HUES48 (cell line): ENCODE data around the gene DDX20.
A peak's percentile ranks its signal among the peaks of the same experiment; 100 is the strongest.

Experiments
- H3K27ac ChIP-seq: one replicate; pipeline ENCODE4 v1.7.0; 2013; ENCODE audit warnings: low read depth, low read length, inconsistent platforms
- H3K27me3 ChIP-seq: 2 replicates; pipeline ENCODE4 v1.6.1; 2013; ENCODE audit warnings: mild to moderate bottlenecking, low read length; ENCODE audit not compliant: control insufficient read depth, insufficient read depth
- H3K36me3 ChIP-seq: 2 replicates; pipeline ENCODE4 v1.6.1; 2013; ENCODE audit warnings: low read length; ENCODE audit not compliant: control insufficient read depth, insufficient read depth
- H3K4me1 ChIP-seq: 2 replicates; pipeline ENCODE4 v1.6.1; 2013; ENCODE audit warnings: mild to moderate bottlenecking, low read length; ENCODE audit not compliant: control insufficient read depth, insufficient read depth
- H3K4me3 ChIP-seq: 2 replicates; pipeline ENCODE4 v1.5.1; 2013; ENCODE audit warnings: mild to moderate bottlenecking, low read depth, low read length
- H3K9ac ChIP-seq: 2 replicates; pipeline ENCODE4 v1.6.1; 2013; ENCODE audit warnings: mild to moderate bottlenecking, low read depth, low read length, moderate library complexity
- H3K9me3 ChIP-seq: 2 replicates; pipeline ENCODE4 v1.6.1; 2013; ENCODE audit warnings: low read length; ENCODE audit not compliant: control insufficient read depth, insufficient read depth

The DDX20 gene

GRCh38 chr1:111747947-111748346 is 7.8 kb upstream of the DDX20 start:
- Histone ChIP-seq H3K9ac (no peak overlapping the region), H3K27ac (peak overlapping the region; percentile 7), H3K36me3 (no peaks in the 10 kb centered on the region), H3K4me3 (no peak overlapping the region), H3K27me3 (no peaks in the 10 kb centered on the region), H3K4me1 (peaks cover 19% of the 10 kb centered on the region), H3K9me3 (no peaks in the 10 kb centered on the region)

- H3K9me3 ChIP-seq = no peaks in the 10 kb centered on the region
- no peak overlapping the region for H3K4me3 ChIP-seq
- H3K27me3 ChIP-seq = no peaks in the 10 kb centered on the region
- H3K4me1 ChIP-seq = peaks cover 22% of the 10 kb centered on the region
- H3K27ac ChIP-seq = no peak overlapping the region
- H3K9ac ChIP-seq = no peak overlapping the region
- no peaks in the 10 kb centered on the region for H3K36me3 ChIP-seq
Measured at GRCh38 chr1:111749628-111750027, 6.1 kb upstream of the DDX20 start.

GRCh38 chr1:111750856-111751255 is 4.8 kb upstream of the DDX20 start:
- Histone ChIP-seq H3K27me3 (no peaks in the 10 kb centered on the region), H3K36me3 (no peaks in the 10 kb centered on the region), H3K9me3 (no peaks in the 10 kb centered on the region), H3K9ac (no peak overlapping the region), H3K4me1 (peaks cover 24% of the 10 kb centered on the region), H3K4me3 (no peak overlapping the region), H3K27ac (no peak overlapping the region)

GRCh38 chr1:111751906-111752575 is 3.7 kb upstream of the DDX20 start:
- Histone ChIP-seq H3K27ac (no peak overlapping the region), H3K4me3 (no peak overlapping the region), H3K9me3 (no peaks in the 10 kb centered on the region), H3K4me1 (peaks cover 30% of the 10 kb centered on the region), H3K27me3 (no peaks in the 10 kb centered on the region), H3K36me3 (no peaks in the 10 kb centered on the region), H3K9ac (no peak overlapping the region)

- no peaks in the 10 kb centered on the region for H3K9me3 ChIP-seq
- H3K27ac ChIP-seq = peak overlapping the region; percentile 99
- H3K4me1 ChIP-seq = peaks cover 13% of the 10 kb centered on the region; the same call in 1 of the 2 replicates
- H3K27me3 ChIP-seq = no peaks in the 10 kb centered on the region
- peak overlapping the region; percentile 94 for H3K9ac ChIP-seq
- H3K4me3 ChIP-seq = peak overlapping the region; percentile 97
- peaks cover 21% of the 10 kb centered on the region for H3K36me3 ChIP-seq
Measured at GRCh38 chr1:111754984-111755330, 744 bp upstream of the DDX20 start.

- H3K27ac ChIP-seq = peak overlapping the region; percentile 99
- H3K36me3 ChIP-seq = peaks cover 32% of the 10 kb centered on the region
- peaks cover 12% of the 10 kb centered on the region; the same call in 1 of the 2 replicates for H3K4me1 ChIP-seq
Measured at GRCh38 chr1:111756124-111756513, 418 bp downstream of the DDX20 start.

GRCh38 chr1:111758373-111758772 is 2.7 kb downstream of the DDX20 start:
- no peaks in the 10 kb centered on the region for H3K9me3 ChIP-seq
- H3K36me3 ChIP-seq = peaks cover 54% of the 10 kb centered on the region
- no peaks in the 10 kb centered on the region for H3K27me3 ChIP-seq
- H3K27ac ChIP-seq = no peak overlapping the region
- no peak overlapping the region for H3K4me3 ChIP-seq
- H3K4me1 ChIP-seq = peaks cover 12% of the 10 kb centered on the region; the same call in 1 of the 2 replicates
- no peak overlapping the region for H3K9ac ChIP-seq

More at GRCh38 chr1:111756124-111756513, 418 bp downstream of the DDX20 start:
- H3K27me3 ChIP-seq = no peaks in the 10 kb centered on the region
- no peaks in the 10 kb centered on the region for H3K9me3 ChIP-seq
- peak overlapping the region; percentile 94 for H3K9ac ChIP-seq
- H3K4me3 ChIP-seq = peak overlapping the region; percentile 97

- Histone ChIP-seq H3K4me1 (peaks cover 5% of the 10 kb centered on the region; the same call in 1 of the 2 replicates), H3K36me3 (peaks cover 87% of the 10 kb centered on the region), H3K4me3 (no peak overlapping the region), H3K27me3 (no peaks in the 10 kb centered on the region), H3K9me3 (no peaks in the 10 kb centered on the region), H3K27ac (no peak overlapping the region), H3K9ac (no peak overlapping the region)
Measured at GRCh38 chr1:111761717-111762116, 6.0 kb downstream of the DDX20 start.

- no peak overlapping the region for H3K27ac ChIP-seq
- no peak overlapping the region for H3K4me3 ChIP-seq
- H3K9ac ChIP-seq = no peak overlapping the region
- H3K9me3 ChIP-seq = no peaks in the 10 kb centered on the region
- H3K36me3 ChIP-seq = peaks cover 92% of the 10 kb centered on the region
- no peaks in the 10 kb centered on the region for H3K4me1 ChIP-seq
- H3K27me3 ChIP-seq = no peaks in the 10 kb centered on the region
Measured at GRCh38 chr1:111762332-111762731, 6.6 kb downstream of the DDX20 start.

- Histone ChIP-seq H3K27ac (no peak overlapping the region), H3K9me3 (no peaks in the 10 kb centered on the region), H3K4me1 (no peaks in the 10 kb centered on the region), H3K36me3 (peaks cover 60% of the 10 kb centered on the region), H3K4me3 (no peak overlapping the region), H3K27me3 (no peaks in the 10 kb centered on the region), H3K9ac (no peak overlapping the region)
Measured at GRCh38 chr1:111768023-111768422, 12.3 kb downstream of the DDX20 start.

GRCh38 chr1:111768625-111769024 is 12.9 kb downstream of the DDX20 start:
- no peak overlapping the region for H3K27ac ChIP-seq
- H3K36me3 ChIP-seq = peaks cover 54% of the 10 kb centered on the region
- no peaks in the 10 kb centered on the region for H3K9me3 ChIP-seq
- H3K9ac ChIP-seq = no peak overlapping the region
- H3K4me1 ChIP-seq = no peaks in the 10 kb centered on the region
- H3K27me3 ChIP-seq = no peaks in the 10 kb centered on the region
- no peak overlapping the region for H3K4me3 ChIP-seq
